ENCODE measurements around the gene SLC43A1. TPM values are rescaled to one million over a fixed set of nuclear protein-coding genes. Genes with fewer than 3 reads are reported as not detected.

The SLC43A1 gene
- total and polyA plus RNA-seq, 2 donors, result 2.3 to 5.1 TPM

- Histone ChIP-seq H3K4me1 (ENCODE audit: control insufficient read depth in 2 of 2, insufficient read depth in 2 of 2, low read length in 2 of 2) (peaks cover 20 to 29% of the 10 kb centered on the region in 2 donors), H3K27me3 (ENCODE audit: control insufficient read depth in 2 of 2, insufficient read depth in 1 of 2, low read length in 1 of 2) (peaks cover 11 to 36% of the 10 kb centered on the region in 2 donors), H3K9me3 (ENCODE audit: control insufficient read depth in 2 of 2, insufficient read depth in 1 of 2, low read length in 1 of 2) (peaks cover 0 to 3% of the 10 kb centered on the region in 2 donors), H3K27ac (ENCODE audit: low read depth in 1 of 2, low read length in 1 of 2) (no peak overlapping the region), H3K4me3 (ENCODE audit: low read length in 2 of 2) (no peak overlapping the region), H3K36me3 (ENCODE audit: control insufficient read depth in 2 of 2, insufficient read depth in 2 of 2, low read length in 1 of 2) (no peaks in the 10 kb centered on the region)
- no peak for DNase-seq (ENCODE audit: low read depth in 6 of 9, low spot score in 9 of 9)
- WGBS, result 98% methylated on average over 3 of the region's 3 CpGs
Observed at GRCh38 chr11:57471496-57471895, 44.0 kb downstream of the SLC43A1 start.

GRCh38 chr11:57469268-57469667, 46.2 kb downstream of the SLC43A1 start:
- peaks cover 0 to 26% of the 10 kb centered on the region in 2 donors for H3K27me3 ChIP-seq (ENCODE audit: control insufficient read depth in 2 of 2, insufficient read depth in 1 of 2, low read length in 1 of 2)
- no peaks in the 10 kb centered on the region for H3K36me3 ChIP-seq (ENCODE audit: control insufficient read depth in 2 of 2, insufficient read depth in 2 of 2, low read length in 1 of 2)
- H3K9me3 ChIP-seq (ENCODE audit: control insufficient read depth in 2 of 2, insufficient read depth in 1 of 2, low read length in 1 of 2), result no peaks in the 10 kb centered on the region
- peaks cover 5 to 14% of the 10 kb centered on the region in 2 donors for H3K4me1 ChIP-seq (ENCODE audit: control insufficient read depth in 2 of 2, insufficient read depth in 2 of 2, low read length in 2 of 2)
- no peak overlapping the region for H3K4me3 ChIP-seq (ENCODE audit: low read length in 2 of 2)
- no peak overlapping the region for H3K27ac ChIP-seq (ENCODE audit: low read depth in 1 of 2, low read length in 1 of 2)
- DNase-seq (ENCODE audit: low read depth in 6 of 9, low spot score in 9 of 9), result no peak
- 94% methylated on average over 5 of the region's 5 CpGs for WGBS

GRCh38 chr11:57468276-57468675, 47.2 kb downstream of the SLC43A1 start:
- 92% methylated on average over 4 of the region's 4 CpGs for WGBS

GRCh38 chr11:57467508-57468157, 47.9 kb downstream of the SLC43A1 start:
- peaks cover 0 to 6% of the 10 kb centered on the region in 2 donors for H3K4me1 ChIP-seq (ENCODE audit: control insufficient read depth in 2 of 2, insufficient read depth in 2 of 2, low read length in 2 of 2)
- H3K27me3 ChIP-seq (ENCODE audit: control insufficient read depth in 2 of 2, insufficient read depth in 1 of 2, low read length in 1 of 2), result peaks cover 3 to 38% of the 10 kb centered on the region in 2 donors
- no peak for DNase-seq (ENCODE audit: low read depth in 6 of 9, low spot score in 9 of 9)
- H3K36me3 ChIP-seq (ENCODE audit: control insufficient read depth in 2 of 2, insufficient read depth in 2 of 2, low read length in 1 of 2), result no peaks in the 10 kb centered on the region
- H3K4me3 ChIP-seq (ENCODE audit: low read length in 2 of 2), result no peak overlapping the region
- no peak overlapping the region for H3K27ac ChIP-seq (ENCODE audit: low read depth in 1 of 2, low read length in 1 of 2)
- no peaks in the 10 kb centered on the region for H3K9me3 ChIP-seq (ENCODE audit: control insufficient read depth in 2 of 2, insufficient read depth in 1 of 2, low read length in 1 of 2)
- WGBS, result 88% methylated on average over 23 of the region's 23 CpGs

More at GRCh38 chr11:57468276-57468675, 47.2 kb downstream of the SLC43A1 start:
- peaks cover 0 to 31% of the 10 kb centered on the region in 2 donors for H3K27me3 ChIP-seq (ENCODE audit: control insufficient read depth in 2 of 2, insufficient read depth in 1 of 2, low read length in 1 of 2)
- H3K36me3 ChIP-seq (ENCODE audit: control insufficient read depth in 2 of 2, insufficient read depth in 2 of 2, low read length in 1 of 2), result no peaks in the 10 kb centered on the region
- H3K4me3 ChIP-seq (ENCODE audit: low read length in 2 of 2), result no peak overlapping the region
- no peak overlapping the region for H3K27ac ChIP-seq (ENCODE audit: low read depth in 1 of 2, low read length in 1 of 2)
- no peaks in the 10 kb centered on the region for H3K9me3 ChIP-seq (ENCODE audit: control insufficient read depth in 2 of 2, insufficient read depth in 1 of 2, low read length in 1 of 2)
- DNase-seq (ENCODE audit: low read depth in 6 of 9, low spot score in 9 of 9), result no peak
- H3K4me1 ChIP-seq (ENCODE audit: control insufficient read depth in 2 of 2, insufficient read depth in 2 of 2, low read length in 2 of 2), result peaks cover 0 to 6% of the 10 kb centered on the region in 2 donors

GRCh38 chr11:57466680-57467079, 48.8 kb downstream of the SLC43A1 start:
- Histone ChIP-seq H3K27ac (ENCODE audit: low read depth in 1 of 2, low read length in 1 of 2) (no peak overlapping the region), H3K4me1 (ENCODE audit: control insufficient read depth in 2 of 2, insufficient read depth in 2 of 2, low read length in 2 of 2) (peaks cover 0 to 6% of the 10 kb centered on the region in 2 donors), H3K36me3 (ENCODE audit: control insufficient read depth in 2 of 2, insufficient read depth in 2 of 2, low read length in 1 of 2) (no peaks in the 10 kb centered on the region), H3K9me3 (ENCODE audit: control insufficient read depth in 2 of 2, insufficient read depth in 1 of 2, low read length in 1 of 2) (peaks cover 0 to 4% of the 10 kb centered on the region in 2 donors), H3K27me3 (ENCODE audit: control insufficient read depth in 2 of 2, insufficient read depth in 1 of 2, low read length in 1 of 2) (peaks cover 12 to 47% of the 10 kb centered on the region in 2 donors), H3K4me3 (ENCODE audit: low read length in 2 of 2) (no peak overlapping the region)
- 74% methylated on average over 4 of the region's 4 CpGs for WGBS
- DNase-seq (ENCODE audit: low read depth in 6 of 9, low spot score in 9 of 9), result no peak

GRCh38 chr11:57464539-57465181, 50.8 kb downstream of the SLC43A1 start:
- WGBS, result 86% methylated on average over 30 of the region's 30 CpGs
- DNase-seq (ENCODE audit: low read depth in 6 of 9, low spot score in 9 of 9), result no peak
- Histone ChIP-seq H3K27ac (ENCODE audit: low read depth in 1 of 2, low read length in 1 of 2) (no peak overlapping the region), H3K4me1 (ENCODE audit: control insufficient read depth in 2 of 2, insufficient read depth in 2 of 2, low read length in 2 of 2) (peaks cover 7 to 18% of the 10 kb centered on the region in 2 donors), H3K4me3 (ENCODE audit: low read length in 2 of 2) (no peak overlapping the region), H3K27me3 (ENCODE audit: control insufficient read depth in 2 of 2, insufficient read depth in 1 of 2, low read length in 1 of 2) (peaks cover 32 to 67% of the 10 kb centered on the region in 2 donors), H3K36me3 (ENCODE audit: control insufficient read depth in 2 of 2, insufficient read depth in 2 of 2, low read length in 1 of 2) (no peaks in the 10 kb centered on the region), H3K9me3 (ENCODE audit: control insufficient read depth in 2 of 2, insufficient read depth in 1 of 2, low read length in 1 of 2) (peaks cover 0 to 4% of the 10 kb centered on the region in 2 donors)

GRCh38 chr11:57463671-57464538, 51.6 kb downstream of the SLC43A1 start:
- Histone ChIP-seq H3K27me3 (ENCODE audit: control insufficient read depth in 2 of 2, insufficient read depth in 1 of 2, low read length in 1 of 2) (peaks cover 39 to 75% of the 10 kb centered on the region in 2 donors), H3K36me3 (ENCODE audit: control insufficient read depth in 2 of 2, insufficient read depth in 2 of 2, low read length in 1 of 2) (no peaks in the 10 kb centered on the region), H3K4me3 (ENCODE audit: low read length in 2 of 2) (no peak overlapping the region), H3K4me1 (ENCODE audit: control insufficient read depth in 2 of 2, insufficient read depth in 2 of 2, low read length in 2 of 2) (peaks cover 13 to 25% of the 10 kb centered on the region in 2 donors), H3K9me3 (ENCODE audit: control insufficient read depth in 2 of 2, insufficient read depth in 1 of 2, low read length in 1 of 2) (peaks cover 0 to 4% of the 10 kb centered on the region in 2 donors), H3K27ac (ENCODE audit: low read depth in 1 of 2, low read length in 1 of 2) (no peak overlapping the region)
- 93% methylated on average over 14 of the region's 14 CpGs for WGBS
- no peak for DNase-seq (ENCODE audit: low read depth in 6 of 9, low spot score in 9 of 9)

GRCh38 chr11:57462597-57462996, 52.9 kb downstream of the SLC43A1 start:
- Histone ChIP-seq H3K4me1 (ENCODE audit: control insufficient read depth in 2 of 2, insufficient read depth in 2 of 2, low read length in 2 of 2) (peaks cover 15 to 31% of the 10 kb centered on the region in 2 donors), H3K9me3 (ENCODE audit: control insufficient read depth in 2 of 2, insufficient read depth in 1 of 2, low read length in 1 of 2) (peaks cover 0 to 4% of the 10 kb centered on the region in 2 donors), H3K36me3 (ENCODE audit: control insufficient read depth in 2 of 2, insufficient read depth in 2 of 2, low read length in 1 of 2) (no peaks in the 10 kb centered on the region), H3K27me3 (ENCODE audit: control insufficient read depth in 2 of 2, insufficient read depth in 1 of 2, low read length in 1 of 2) (peaks cover 52 to 83% of the 10 kb centered on the region in 2 donors), H3K4me3 (ENCODE audit: low read length in 2 of 2) (no peak overlapping the region), H3K27ac (ENCODE audit: low read depth in 1 of 2, low read length in 1 of 2) (no peak overlapping the region)
- 96% methylated on average over 3 of the region's 3 CpGs for WGBS
- no peak for DNase-seq (ENCODE audit: low read depth in 6 of 9, low spot score in 9 of 9)
